ENCODE measurements around the gene FAM118B.

The FAM118B gene

GRCh38 chr11:126163779-126164178, 47.8 kb upstream of the FAM118B start:
- no peak overlapping the region for H2BK15ac ChIP-seq (ENCODE audit: low read depth, poor library complexity, severe bottlenecking)
- 94% methylated on average over 9 of the region's 9 CpGs for WGBS
- no peaks in the 10 kb centered on the region for H3K79me1 ChIP-seq (replicated peaks; ENCODE audit: low read length, poor library complexity, severe bottlenecking)

GRCh38 chr11:126164781-126165180, 46.8 kb upstream of the FAM118B start:
- H3K9ac ChIP-seq (ENCODE audit: low read length): no peak overlapping the region
- no peak overlapping the region for H4K8ac ChIP-seq (ENCODE audit: low read length)
- H3K9me3 ChIP-seq (ENCODE audit: control insufficient read depth, low read length): no peaks in the 10 kb centered on the region
- no peak for DNase-seq
- no peak overlapping the region for H2BK5ac ChIP-seq (ENCODE audit: low read depth, low read length, poor library complexity, severe bottlenecking)
- H2BK120ac ChIP-seq (ENCODE audit: low read depth, low read length): no peak overlapping the region
- H3K14ac ChIP-seq (ENCODE audit: low read length in 2 of 2): no peak overlapping the region
- no peak overlapping the region for H2BK12ac ChIP-seq (ENCODE audit: low read length in 2 of 2)
- peaks cover 0 to 17% of the 10 kb centered on the region in 2 experiments for H3K27me3 ChIP-seq (ENCODE audit: control insufficient read depth in 1 of 2, insufficient read depth in 1 of 2, low read length in 2 of 2)
- H3K79me1 ChIP-seq (replicated peaks; ENCODE audit: low read length, poor library complexity, severe bottlenecking): no peaks in the 10 kb centered on the region
- no peak overlapping the region for H3K23ac ChIP-seq (ENCODE audit: low read length in 2 of 2)
- H3K18ac ChIP-seq (ENCODE audit: low read depth in 1 of 2, low read length in 2 of 2): no peak overlapping the region
- peak overlapping the region; percentile 21 for H2AFZ ChIP-seq (ENCODE audit: low read depth, low read length)
- no peak overlapping the region for H4K91ac ChIP-seq (ENCODE audit: low read length)
- H3K4me3 ChIP-seq (ENCODE audit: insufficient read depth in 1 of 2, low read depth in 1 of 2, low read length in 2 of 2): no peak overlapping the region
- no peak overlapping the region for H3K4ac ChIP-seq (ENCODE audit: low read depth in 1 of 2, low read length in 2 of 2)
- H3K4me1 ChIP-seq (ENCODE audit: control insufficient read depth, insufficient read depth, low read depth, low read length): peaks cover 14% of the 10 kb centered on the region
- H3K27ac ChIP-seq (ENCODE audit: low read length, poor library complexity, severe bottlenecking): no peak overlapping the region
- H2BK15ac ChIP-seq (ENCODE audit: low read depth, poor library complexity, severe bottlenecking): no peak overlapping the region
- H3K4me2 ChIP-seq (ENCODE audit: low read length, poor library complexity, severe bottlenecking): no peak overlapping the region
- H2AK5ac ChIP-seq (ENCODE audit: low read length, severe bottlenecking): no peak overlapping the region
- no peaks in the 10 kb centered on the region for H3K36me3 ChIP-seq (ENCODE audit: control insufficient read depth in 1 of 2, insufficient read depth in 2 of 2, low read depth in 1 of 2, low read length in 2 of 2)
- 87% methylated on average over 5 of the region's 8 CpGs for WGBS

More at GRCh38 chr11:126163779-126164178, 47.8 kb upstream of the FAM118B start:
- Histone ChIP-seq H2BK5ac (ENCODE audit: low read depth, low read length, poor library complexity, severe bottlenecking) (no peak overlapping the region), H3K4me1 (ENCODE audit: control insufficient read depth, insufficient read depth, low read depth, low read length) (peaks cover 16% of the 10 kb centered on the region), H3K14ac (ENCODE audit: low read length in 2 of 2) (no peak overlapping the region), H2AFZ (ENCODE audit: low read depth, low read length) (no peak overlapping the region), H3K4me2 (ENCODE audit: low read length, poor library complexity, severe bottlenecking) (no peak overlapping the region), H2BK120ac (ENCODE audit: low read depth, low read length) (no peak overlapping the region), H3K4me3 (ENCODE audit: insufficient read depth in 1 of 2, low read depth in 1 of 2, low read length in 2 of 2) (no peak overlapping the region), H4K8ac (ENCODE audit: low read length) (no peak overlapping the region), H3K27ac (ENCODE audit: low read length, poor library complexity, severe bottlenecking) (no peak overlapping the region), H2AK5ac (ENCODE audit: low read length, severe bottlenecking) (no peak overlapping the region), H3K4ac (ENCODE audit: low read depth in 1 of 2, low read length in 2 of 2) (no peak overlapping the region), H3K9me3 (ENCODE audit: control insufficient read depth, low read length) (no peaks in the 10 kb centered on the region), H3K18ac (ENCODE audit: low read depth in 1 of 2, low read length in 2 of 2) (peak overlapping the region in 1 of 2 experiments; percentile 35), H3K27me3 (ENCODE audit: control insufficient read depth in 1 of 2, insufficient read depth in 1 of 2, low read length in 2 of 2) (peaks cover 0 to 14% of the 10 kb centered on the region in 2 experiments), H3K36me3 (ENCODE audit: control insufficient read depth in 1 of 2, insufficient read depth in 2 of 2, low read depth in 1 of 2, low read length in 2 of 2) (no peaks in the 10 kb centered on the region), H3K9ac (ENCODE audit: low read length) (peak overlapping the region; percentile 77), H4K91ac (ENCODE audit: low read length) (no peak overlapping the region), H2BK12ac (ENCODE audit: low read length in 2 of 2) (no peak overlapping the region), H3K23ac (ENCODE audit: low read length in 2 of 2) (no peak overlapping the region)
- no peak for DNase-seq

- Histone ChIP-seq H3K4me2 (ENCODE audit: low read length, poor library complexity, severe bottlenecking) (no peak overlapping the region), H3K9me3 (ENCODE audit: control insufficient read depth, low read length) (no peaks in the 10 kb centered on the region), H3K79me1 (replicated peaks; ENCODE audit: low read length, poor library complexity, severe bottlenecking) (no peaks in the 10 kb centered on the region), H4K91ac (ENCODE audit: low read length) (no peak overlapping the region), H2BK12ac (ENCODE audit: low read length in 2 of 2) (no peak overlapping the region), H2AFZ (ENCODE audit: low read depth, low read length) (no peak overlapping the region), H3K9ac (ENCODE audit: low read length) (no peak overlapping the region), H3K4me3 (ENCODE audit: insufficient read depth in 1 of 2, low read depth in 1 of 2, low read length in 2 of 2) (no peak overlapping the region), H3K4ac (ENCODE audit: low read depth in 1 of 2, low read length in 2 of 2) (no peak overlapping the region), H2BK15ac (ENCODE audit: low read depth, poor library complexity, severe bottlenecking) (no peak overlapping the region), H2BK5ac (ENCODE audit: low read depth, low read length, poor library complexity, severe bottlenecking) (no peak overlapping the region), H3K27me3 (ENCODE audit: control insufficient read depth in 1 of 2, insufficient read depth in 1 of 2, low read length in 2 of 2) (peaks cover 0 to 12% of the 10 kb centered on the region in 2 experiments), H3K14ac (ENCODE audit: low read length in 2 of 2) (no peak overlapping the region), H4K8ac (ENCODE audit: low read length) (no peak overlapping the region), H2BK120ac (ENCODE audit: low read depth, low read length) (no peak overlapping the region), H3K4me1 (ENCODE audit: control insufficient read depth, insufficient read depth, low read depth, low read length) (peaks cover 13% of the 10 kb centered on the region), H3K36me3 (ENCODE audit: control insufficient read depth in 1 of 2, insufficient read depth in 2 of 2, low read depth in 1 of 2, low read length in 2 of 2) (no peaks in the 10 kb centered on the region), H3K27ac (ENCODE audit: low read length, poor library complexity, severe bottlenecking) (no peak overlapping the region), H2AK5ac (ENCODE audit: low read length, severe bottlenecking) (no peak overlapping the region), H3K23ac (ENCODE audit: low read length in 2 of 2) (no peak overlapping the region), H3K18ac (ENCODE audit: low read depth in 1 of 2, low read length in 2 of 2) (no peak overlapping the region)
- DNase-seq: no peak
- WGBS: 88% methylated on average over 9 of the region's 9 CpGs
These were observed 46.3 kb upstream of the FAM118B start for GRCh38 chr11:126165311-126165720.

GRCh38 chr11:126165757-126166156, 45.8 kb upstream of the FAM118B start:
- H2BK5ac ChIP-seq (ENCODE audit: low read depth, low read length, poor library complexity, severe bottlenecking): no peak overlapping the region
- no peak for DNase-seq
- H3K4me3 ChIP-seq (ENCODE audit: insufficient read depth in 1 of 2, low read depth in 1 of 2, low read length in 2 of 2): no peak overlapping the region
- 88% methylated on average over 10 of the region's 10 CpGs for WGBS
- H3K4ac ChIP-seq (ENCODE audit: low read depth in 1 of 2, low read length in 2 of 2): no peak overlapping the region
- no peak overlapping the region for H4K91ac ChIP-seq (ENCODE audit: low read length)
- peak overlapping the region in 1 of 2 experiments; percentile 70 for H2BK12ac ChIP-seq (ENCODE audit: low read length in 2 of 2)
- H2AK5ac ChIP-seq (ENCODE audit: low read length, severe bottlenecking): no peak overlapping the region
- H3K4me2 ChIP-seq (ENCODE audit: low read length, poor library complexity, severe bottlenecking): no peak overlapping the region
- no peak overlapping the region for H2AFZ ChIP-seq (ENCODE audit: low read depth, low read length)
- no peak overlapping the region for H2BK15ac ChIP-seq (ENCODE audit: low read depth, poor library complexity, severe bottlenecking)
- no peak overlapping the region for H3K9ac ChIP-seq (ENCODE audit: low read length)
- H3K14ac ChIP-seq (ENCODE audit: low read length in 2 of 2): no peak overlapping the region
- peaks cover 13% of the 10 kb centered on the region for H3K4me1 ChIP-seq (ENCODE audit: control insufficient read depth, insufficient read depth, low read depth, low read length)
- no peaks in the 10 kb centered on the region for H3K36me3 ChIP-seq (ENCODE audit: control insufficient read depth in 1 of 2, insufficient read depth in 2 of 2, low read depth in 1 of 2, low read length in 2 of 2)
- H3K18ac ChIP-seq (ENCODE audit: low read depth in 1 of 2, low read length in 2 of 2): no peak overlapping the region
- H3K27me3 ChIP-seq (ENCODE audit: control insufficient read depth in 1 of 2, insufficient read depth in 1 of 2, low read length in 2 of 2): peaks cover 0 to 8% of the 10 kb centered on the region in 2 experiments
- no peak overlapping the region for H2BK120ac ChIP-seq (ENCODE audit: low read depth, low read length)
- H3K79me1 ChIP-seq (replicated peaks; ENCODE audit: low read length, poor library complexity, severe bottlenecking): no peaks in the 10 kb centered on the region
- H3K23ac ChIP-seq (ENCODE audit: low read length in 2 of 2): no peak overlapping the region
- H3K9me3 ChIP-seq (ENCODE audit: control insufficient read depth, low read length): no peaks in the 10 kb centered on the region
- H4K8ac ChIP-seq (ENCODE audit: low read length): no peak overlapping the region
- H3K27ac ChIP-seq (ENCODE audit: low read length, poor library complexity, severe bottlenecking): no peak overlapping the region
